SK-N-SH (cell line): ENCODE results near the gene PTEN.

Source experiments
- CTCF ChIP-seq: fragments of 200-600 bp; sonication (generic); IDR thresholded peaks from 2 replicates; pipeline ENCODE4 v1.6.1; 2017; ENCODE audit warnings: antibody characterized with exemption, mild to moderate bottlenecking, moderate library complexity
- EZH2phosphoT487 ChIP-seq: fragments of 200-600 bp; sonication (generic); IDR thresholded peaks from 2 replicates; pipeline ENCODE4 v1.6.1; 2017; ENCODE audit warnings: low read depth, mixed run types, mild to moderate bottlenecking, antibody characterized with exemption, moderate library complexity, borderline replicate concordance
- FOXM1 ChIP-seq: IDR thresholded peaks from 2 replicates; pipeline ENCODE4 v1.4.0; 2012; ENCODE audit warnings: low read depth, mild to moderate bottlenecking
- GABPA ChIP-seq: IDR thresholded peaks from 2 replicates; pipeline ENCODE4 v1.4.0; 2012; ENCODE audit warnings: low read depth, mild to moderate bottlenecking
- MAX ChIP-seq: IDR thresholded peaks from 2 replicates; pipeline ENCODE4 v1.4.0; 2012; ENCODE audit warnings: low read depth
- PBX3 ChIP-seq: IDR thresholded peaks from 2 replicates; pipeline ENCODE4; 2012
- REST ChIP-seq: IDR thresholded peaks from 2 replicates; pipeline ENCODE4 v1.6.1; 2012; ENCODE audit warnings: mild to moderate bottlenecking, low read depth, low read length, moderate library complexity
- RFX5 ChIP-seq: IDR thresholded peaks from 2 replicates; pipeline ENCODE4 v1.6.1; 2012; ENCODE audit warnings: mild to moderate bottlenecking, improper control_type of control experiment, low read length
- SIN3A ChIP-seq: IDR thresholded peaks from 2 replicates; pipeline ENCODE4 v1.6.1; 2012; ENCODE audit warnings: low read depth, mild to moderate bottlenecking, low read length, moderate library complexity, borderline replicate concordance
- SMC3 ChIP-seq: IDR thresholded peaks from 2 replicates; pipeline ENCODE4 v1.6.1; 2012; ENCODE audit warnings: low read depth, low read length, improper control_type of control experiment
- TAF1 ChIP-seq: IDR thresholded peaks from 2 replicates; pipeline ENCODE4 v1.6.1; 2012; ENCODE audit warnings: low read depth, mild to moderate bottlenecking, low read length, moderate library complexity, borderline replicate concordance
- TCF12 ChIP-seq: IDR thresholded peaks from 2 replicates; pipeline ENCODE4 v1.4.0; 2012

- TF ChIP-seq REST, result no peak
- TF ChIP-seq TAF1, result no peak
- no peak for TF ChIP-seq CTCF
- TF ChIP-seq PBX3, result no peak
- no peak for TF ChIP-seq EZH2phosphoT487
- no peak for TF ChIP-seq FOXM1
- TF ChIP-seq MAX, result no peak
- TF ChIP-seq GABPA, result no peak
- no peak for TF ChIP-seq SMC3
- TF ChIP-seq RFX5, result no peak
- TF ChIP-seq TCF12, result no peak
- TF ChIP-seq SIN3A, result no peak
These were observed 49.9 kb downstream of the PTEN start for GRCh38 chr10:87913156-87913921.
